COLO668 (cell line): Measurements from ENCODE around the gene LRRC4C.
"Not testable (repeated sequence)": the region's sequence is repeated elsewhere in the genome, so short reads cannot be mapped to it uniquely, and the experiment has no call there.

Source experiments
- DNase-seq: peaks from one replicate; lab custom pipeline; 2025; ENCODE audit not compliant: unreplicated experiment; lab: John Stamatoyannopoulos, UW

Gene LRRC4C

GRCh38 chr11:41040474-41040873 lies 419.0 kb downstream of the LRRC4C start:
- DNase-seq: no peak

- DNase-seq: no peak
Observed at GRCh38 chr11:41039592-41039991, 419.9 kb downstream of the LRRC4C start.

DNA sequence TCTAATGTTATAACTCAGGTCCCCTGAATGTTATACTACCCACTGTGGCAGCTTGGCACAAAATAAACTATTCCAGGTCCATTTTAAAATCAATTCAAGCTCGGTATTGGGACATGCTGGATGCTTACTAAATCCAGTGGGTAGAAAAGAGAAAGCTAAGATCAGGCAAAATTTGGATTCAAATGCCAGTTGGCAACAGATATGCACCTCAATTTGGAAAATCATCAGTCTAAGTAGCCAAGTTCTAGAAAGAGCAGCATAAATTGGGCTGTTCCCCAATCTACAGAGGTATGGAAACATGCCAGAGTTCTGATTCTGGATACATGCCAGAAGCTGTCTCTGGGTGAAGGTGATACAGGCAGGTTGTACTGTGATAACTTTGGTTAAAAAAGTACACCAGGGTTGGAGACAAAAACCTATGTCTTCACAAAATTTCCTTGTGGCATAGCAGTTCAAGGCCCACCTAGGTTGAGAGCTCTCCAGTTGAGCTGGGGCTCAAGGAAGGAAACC lies 427.8 kb downstream of the LRRC4C start:
- DNase-seq: no peak

DNA sequence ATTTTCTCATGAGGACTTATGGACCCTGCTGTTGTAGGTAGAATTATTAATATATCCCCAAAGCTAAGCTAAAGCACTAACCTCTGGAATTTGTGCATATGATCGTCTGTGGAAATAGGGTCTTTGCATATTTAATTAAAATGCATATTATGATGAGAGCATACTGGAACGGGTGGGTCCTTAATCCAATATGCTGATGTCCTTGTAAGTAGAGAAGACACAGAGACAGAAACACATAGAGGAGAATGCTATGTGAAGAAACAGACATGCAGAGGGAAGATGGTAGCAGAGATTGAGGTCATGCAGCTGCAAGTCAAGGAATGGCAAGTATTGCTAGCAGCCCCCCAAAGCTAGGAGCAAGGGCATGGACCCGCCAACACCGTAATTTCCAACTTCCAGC lies 439.2 kb downstream of the LRRC4C start:
- DNase-seq: no peak

DNA sequence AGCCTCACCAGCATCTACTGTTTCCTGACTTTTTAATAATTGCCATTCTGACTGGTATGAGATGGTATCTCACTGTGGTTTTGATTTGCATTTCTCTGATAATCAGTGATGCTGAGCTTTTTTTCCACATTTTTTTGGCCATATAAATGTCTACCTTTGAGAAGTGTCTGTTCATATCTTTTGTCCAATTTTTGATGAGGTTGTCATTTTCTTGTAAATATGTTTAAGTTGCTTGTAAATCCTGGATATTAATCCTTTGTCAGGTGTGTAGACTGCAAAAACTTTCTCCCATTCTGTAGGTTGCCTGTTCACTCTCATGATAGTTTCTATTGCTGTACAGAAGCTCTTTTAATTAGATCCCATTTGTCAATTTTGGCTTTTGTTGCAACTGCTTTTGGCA lies 439.8 kb downstream of the LRRC4C start:
- not testable (repeated sequence) for DNase-seq

- no peak for DNase-seq
Observed at GRCh38 chr11:41018224-41018623, 441.2 kb downstream of the LRRC4C start.

DNA sequence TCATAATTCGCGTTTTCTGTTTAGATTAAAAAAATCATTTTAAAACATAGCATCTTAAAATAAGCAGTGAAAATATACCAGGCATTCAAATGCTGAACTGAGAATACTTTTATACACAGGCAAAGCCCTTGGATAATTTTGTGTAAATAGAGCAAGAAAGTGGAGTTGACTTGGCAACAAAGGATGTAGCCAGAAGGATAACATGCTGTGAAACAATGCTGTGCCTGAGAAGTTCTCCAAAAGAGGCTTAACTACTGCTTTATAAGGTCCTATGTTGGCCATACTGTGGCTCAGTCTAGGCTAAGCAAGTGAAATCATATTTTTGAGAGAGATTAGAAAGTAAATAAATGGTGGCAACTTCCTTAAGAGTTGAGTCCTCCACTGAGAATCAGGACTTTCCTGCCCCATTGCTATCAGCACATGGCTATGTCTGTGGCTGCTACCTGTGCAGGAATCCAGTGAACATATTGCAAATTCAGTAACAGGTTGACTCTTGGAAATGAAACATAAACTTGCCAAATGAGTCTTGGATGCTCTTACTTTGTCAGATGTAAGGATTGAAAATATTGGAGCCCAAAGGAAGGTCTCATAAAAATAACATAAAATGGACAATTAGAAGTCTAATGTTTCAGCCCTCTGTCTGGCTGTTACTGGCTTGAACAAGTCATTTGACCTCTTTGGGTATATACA lies 448.9 kb downstream of the LRRC4C start:
- DNase-seq: no peak

GRCh38 chr11:41005986-41006385 lies 453.5 kb downstream of the LRRC4C start:
- DNase-seq: no peak

GRCh38 chr11:41003339-41004282 lies 455.8 kb downstream of the LRRC4C start:
- DNase-seq: no peak

DNA sequence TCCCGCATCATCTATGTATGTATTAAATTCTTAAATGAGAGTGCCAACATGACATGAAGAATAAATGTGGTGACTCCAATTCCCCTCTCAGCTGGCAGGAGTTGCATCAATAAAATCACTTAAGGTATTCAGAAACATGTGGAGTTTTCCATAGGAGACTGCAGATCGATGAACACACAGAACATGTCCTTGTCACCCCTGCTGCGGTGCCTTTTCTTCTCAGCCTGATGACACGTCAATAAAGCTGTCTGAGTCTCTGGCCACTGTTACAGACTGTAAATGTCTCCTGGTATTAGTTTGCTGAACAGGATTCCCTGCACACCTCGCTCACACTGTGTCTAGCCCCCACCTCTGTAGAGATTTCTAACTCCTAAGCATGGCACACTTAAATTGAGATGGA lies 460.5 kb downstream of the LRRC4C start:
- DNase-seq: no peak

- no peak for DNase-seq
Observed at GRCh38 chr11:40987776-40988435, 471.5 kb downstream of the LRRC4C start.

- no peak for DNase-seq
Observed at GRCh38 chr11:40986320-40986719, 473.1 kb downstream of the LRRC4C start.

- DNase-seq: no peak
Observed at GRCh38 chr11:40975076-40975475, 484.4 kb downstream of the LRRC4C start.

DNA sequence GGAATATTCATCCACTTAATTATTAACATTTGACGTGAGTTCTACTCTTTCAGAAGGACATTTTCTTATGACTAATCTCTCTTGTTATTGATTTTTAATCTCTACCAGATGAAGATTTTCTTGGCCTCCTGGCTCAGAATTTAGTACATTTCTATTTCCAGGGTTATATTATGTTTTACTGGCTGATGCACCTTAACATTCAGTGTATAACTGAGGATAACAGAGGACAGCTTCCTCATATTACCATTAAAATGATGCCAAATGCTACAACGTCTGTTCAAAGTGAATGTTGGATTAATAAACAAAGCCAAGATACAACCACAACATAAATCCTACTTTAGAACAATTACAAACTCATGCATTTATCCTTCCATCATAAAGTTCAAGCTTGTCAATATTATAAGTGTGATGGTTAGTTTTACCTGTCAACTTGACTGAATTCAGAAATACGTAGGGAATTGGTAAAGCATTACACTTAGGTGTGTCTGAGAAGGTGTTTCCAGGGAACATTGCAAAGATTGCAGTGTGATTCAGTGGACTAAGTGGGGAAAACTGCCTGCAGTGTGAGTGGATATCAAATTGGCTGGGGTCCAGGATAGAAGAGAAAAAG lies 485.2 kb downstream of the LRRC4C start:
- DNase-seq: no peak

DNA sequence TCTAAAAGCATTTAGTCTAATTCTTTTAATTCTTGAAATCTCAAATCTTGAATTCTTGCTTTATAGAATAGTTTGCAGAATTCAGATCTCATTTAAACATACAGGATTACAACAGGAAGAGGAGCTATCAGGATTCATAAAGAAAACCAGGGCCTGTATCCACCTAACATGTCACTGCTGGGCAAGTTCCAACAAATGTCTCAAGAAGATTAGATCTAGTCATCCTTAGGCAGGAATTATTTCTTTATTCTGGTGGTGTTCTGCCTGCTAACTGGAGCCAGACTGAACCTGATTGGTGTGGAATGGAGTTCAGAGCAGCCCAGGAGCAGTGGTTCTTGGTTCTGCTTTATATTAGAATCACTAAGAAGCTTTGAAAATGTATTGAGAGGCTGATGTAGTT lies 500.7 kb downstream of the LRRC4C start:
- no peak for DNase-seq

DNA sequence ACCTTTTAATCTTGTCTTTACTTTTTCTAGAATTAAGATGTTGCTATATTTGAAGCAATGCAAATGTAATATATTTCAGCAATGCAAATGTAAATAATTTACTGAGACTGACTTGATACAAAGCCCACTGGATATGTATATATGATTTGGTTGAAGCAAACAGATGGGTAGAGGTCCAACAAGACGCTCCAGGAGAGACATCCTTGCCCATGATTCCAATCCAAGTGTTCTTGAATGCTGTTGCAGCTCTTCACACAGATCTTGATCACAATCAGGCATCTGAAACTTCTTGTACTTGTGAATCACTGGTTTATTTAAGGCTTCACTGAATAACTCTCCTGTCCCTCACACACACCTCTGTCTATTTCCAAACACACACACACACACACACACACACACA lies 507.0 kb downstream of the LRRC4C start:
- no peak for DNase-seq

DNA sequence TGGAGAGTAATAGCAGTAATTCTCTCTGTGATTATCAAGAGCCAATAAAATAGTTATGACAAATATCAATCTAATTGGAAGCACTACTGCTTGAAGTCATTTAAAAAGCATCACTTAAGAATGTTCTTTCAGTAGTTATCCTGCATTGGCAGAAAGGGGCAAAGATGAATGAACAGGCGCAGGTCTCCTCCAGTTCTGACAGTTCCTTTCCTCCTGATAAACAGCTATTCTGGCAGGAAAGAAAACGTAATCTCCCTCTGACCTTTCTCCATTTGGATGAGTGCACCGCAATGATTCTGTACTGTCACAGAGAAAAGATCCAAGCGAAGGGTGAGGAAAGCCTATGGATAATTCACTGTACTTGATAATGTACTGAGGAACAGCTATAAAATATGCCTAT lies 521.5 kb downstream of the LRRC4C start:
- no peak for DNase-seq

DNA sequence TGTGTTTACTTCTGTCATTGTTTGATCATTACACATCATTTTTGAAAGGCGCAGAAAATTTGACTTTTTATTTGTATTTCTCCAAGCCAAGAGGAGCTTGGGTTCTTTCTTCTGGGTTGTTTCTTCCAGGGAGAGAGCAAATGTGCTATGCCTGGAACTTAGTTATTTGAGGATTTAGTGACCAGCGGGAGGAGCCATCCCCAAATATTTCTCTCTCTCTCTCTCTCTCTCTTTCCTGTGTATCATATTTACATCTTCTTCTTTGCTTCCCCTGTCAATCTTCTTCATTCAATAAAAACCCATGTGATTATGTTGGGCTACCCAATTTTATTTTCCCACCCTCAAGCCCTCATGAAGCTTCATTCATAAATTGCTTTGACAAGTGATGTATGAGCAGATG lies 534.5 kb downstream of the LRRC4C start:
- DNase-seq: no peak

DNA sequence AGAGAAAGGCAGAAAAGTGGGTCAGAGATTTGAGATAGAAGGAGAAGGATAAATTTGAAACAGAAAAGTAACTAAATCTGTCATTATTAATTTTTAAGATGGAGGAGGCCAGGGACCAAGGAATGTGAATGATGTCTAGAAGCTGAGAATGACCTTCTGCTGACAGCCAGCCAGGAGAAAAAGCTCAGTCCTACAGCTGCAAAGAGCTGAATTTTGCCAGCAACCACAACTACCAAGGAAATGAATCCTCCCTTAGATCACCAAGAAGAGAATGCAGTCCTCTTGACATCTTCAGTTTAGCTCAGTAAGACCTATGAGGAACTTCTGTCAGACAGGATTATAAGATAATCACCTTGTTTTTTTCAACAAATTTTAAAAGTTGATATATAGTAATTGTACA lies 538.2 kb downstream of the LRRC4C start:
- DNase-seq: no peak

GRCh38 chr11:40910774-40911173 lies 548.7 kb downstream of the LRRC4C start:
- DNase-seq: not testable (repeated sequence)

DNA sequence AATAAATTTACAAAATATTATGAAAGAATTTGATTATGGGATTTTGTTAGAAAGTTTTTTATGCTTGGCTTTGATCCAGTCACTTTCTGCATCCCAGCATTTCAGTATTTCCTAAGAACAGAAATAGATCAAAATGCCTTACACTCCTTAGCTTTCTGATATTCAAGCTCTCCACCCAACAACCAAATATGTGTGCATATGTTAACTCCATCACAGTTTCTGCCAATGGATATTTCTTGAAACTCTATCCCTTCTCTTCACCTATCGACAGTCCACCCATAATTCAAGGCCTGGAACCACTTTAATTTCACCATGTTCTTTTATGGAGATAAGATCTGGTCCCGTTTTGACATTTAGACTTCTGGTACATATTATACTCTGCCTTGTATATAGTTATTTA lies 565.0 kb downstream of the LRRC4C start:
- DNase-seq: no peak
